ENCODE results near the gene ABHD12.

- TF ChIP-seq CTCF (IDR thresholded peaks at IDR 0.05; ENCODE audit: insufficient read depth, low read length, poor library complexity, severe bottlenecking) (no peak), EZH2phosphoT487 (conservative IDR thresholded peaks at IDR 0.05; ENCODE audit: low read length) (no peak)
These were observed 44.3 kb downstream of the ABHD12 start for GRCh38 chr20:25346349-25346748.

Data from SU-DHL-6 (cell line).